SW480 (cell line): ENCODE results near the gene ENPP6.

Experiments
- DNase-seq: peaks from one replicate; pipeline ENCODE4 v3.0.0-alpha.2; 2016; ENCODE audit warnings: low spot score

The ENPP6 gene

DNA sequence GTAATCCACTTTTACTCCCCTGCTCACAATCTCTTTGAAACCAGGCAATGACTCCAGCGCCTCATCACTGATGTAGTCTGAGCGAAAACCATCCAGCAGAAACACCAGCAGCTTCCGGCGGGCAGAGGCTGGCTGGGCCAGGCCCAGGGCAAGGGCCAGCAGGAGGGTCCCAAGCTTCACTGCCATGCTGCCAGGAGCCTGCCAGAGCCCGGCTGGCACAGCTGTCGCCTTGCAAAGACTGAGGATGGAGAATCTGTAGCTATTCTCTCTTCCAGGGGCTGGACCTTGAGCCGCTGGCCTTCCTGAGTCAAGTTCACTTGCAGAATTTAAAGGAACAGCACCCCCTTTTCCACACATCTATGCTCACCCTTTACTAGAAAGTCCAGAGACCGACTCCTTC is at the start of gene ENPP6:
Gene ENPP6 (minus strand): TSS at position 240 of the 400 bp plus-strand sequence. CDS start 54 bp downstream, at position 186.
- DNase-seq, result no peak

DNA sequence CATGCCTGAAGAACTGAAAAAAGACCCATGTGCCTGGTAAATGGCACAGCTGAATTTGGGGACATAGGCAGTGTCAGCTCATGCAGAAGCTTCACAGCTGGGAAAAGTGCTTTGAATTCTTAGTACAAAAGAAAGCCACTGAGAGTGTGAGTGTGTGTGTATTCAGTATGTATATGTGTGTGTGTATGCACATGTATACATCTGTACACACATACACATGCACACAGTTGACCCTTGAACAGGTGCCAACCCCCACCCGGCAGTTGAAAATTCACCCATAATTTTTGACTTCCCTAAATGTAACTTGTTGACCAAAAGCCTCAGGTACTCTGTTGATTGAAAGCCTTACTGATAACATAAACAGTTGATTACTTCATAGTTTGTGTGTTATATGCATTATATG is 49.5 kb upstream of the ENPP6 start:
- DNase-seq, result no peak

DNA sequence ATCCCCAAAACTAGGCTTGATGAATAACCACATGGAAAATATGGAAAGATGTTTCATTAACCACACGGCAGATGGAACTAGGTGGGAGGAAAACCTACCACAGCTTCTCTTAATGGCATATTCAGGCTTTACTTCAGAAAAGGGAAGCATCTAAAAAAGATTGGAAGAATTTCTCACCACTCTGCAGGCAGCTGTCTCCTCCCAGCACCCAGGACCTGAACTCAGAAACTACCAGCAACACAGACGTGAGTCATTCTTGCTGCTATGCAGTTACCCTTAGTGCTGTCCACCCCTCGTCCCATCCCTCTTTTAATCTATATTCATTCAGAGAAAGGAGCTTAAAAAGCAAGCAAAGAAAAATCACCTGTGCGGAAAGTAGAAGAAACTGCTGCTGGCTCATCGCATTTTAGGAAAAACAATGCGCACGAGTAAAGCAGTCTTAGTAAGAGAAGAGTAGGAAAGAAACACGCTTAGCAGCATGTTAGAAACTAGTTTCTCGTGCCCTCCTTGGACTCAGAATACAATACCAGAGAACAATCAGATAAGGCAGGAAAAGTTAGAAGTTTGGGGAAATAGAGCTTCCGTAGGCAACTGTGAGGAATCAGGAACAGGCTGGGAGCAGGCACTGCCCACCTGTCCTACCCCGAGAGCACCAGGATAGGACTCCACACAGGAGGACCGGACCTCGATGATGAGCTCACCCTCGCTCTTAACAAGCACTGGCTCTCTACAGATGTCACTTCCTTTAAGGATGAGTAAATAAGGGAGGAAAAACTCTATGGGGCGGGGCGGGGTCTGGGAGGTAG is 48.1 kb upstream of the ENPP6 start:
- no peak for DNase-seq

DNA sequence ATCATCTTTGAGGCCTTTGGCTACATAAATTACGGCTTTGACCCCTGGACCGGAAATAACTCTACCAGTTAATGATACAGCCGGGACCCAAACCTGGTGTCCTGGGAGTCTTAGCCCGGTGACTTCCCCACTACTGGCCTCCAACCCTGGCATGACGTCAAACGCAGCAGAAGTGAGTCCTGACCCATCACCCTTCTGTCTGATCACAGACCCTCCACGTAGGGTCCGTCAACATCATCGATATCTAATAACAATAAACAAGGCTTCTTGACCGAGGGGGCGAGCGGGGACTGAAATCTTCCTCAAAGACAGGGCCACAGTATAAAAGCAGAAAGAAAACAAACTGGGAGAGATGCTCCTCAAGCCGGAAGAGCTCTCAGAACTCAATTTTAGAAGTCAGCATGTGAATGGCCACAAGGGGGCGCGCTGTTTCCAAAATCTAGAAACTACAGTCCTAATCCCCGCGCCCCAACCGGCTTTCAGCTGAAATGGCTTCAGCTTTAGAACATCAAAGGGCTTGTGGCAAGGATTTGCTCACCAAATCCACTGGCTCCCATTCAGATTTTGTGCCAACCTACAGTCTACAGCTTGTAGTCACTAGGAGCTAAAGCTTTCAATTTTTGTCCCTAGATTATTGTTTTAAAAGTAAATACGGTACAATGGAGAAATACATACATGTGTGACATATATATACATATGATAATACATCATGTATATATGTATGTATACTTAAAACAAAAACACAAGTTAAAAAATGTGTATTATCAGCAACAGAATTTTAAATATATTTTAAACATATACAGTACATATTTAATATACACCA is 46.4 kb upstream of the ENPP6 start:
- peak; percentile 92 for DNase-seq

DNA sequence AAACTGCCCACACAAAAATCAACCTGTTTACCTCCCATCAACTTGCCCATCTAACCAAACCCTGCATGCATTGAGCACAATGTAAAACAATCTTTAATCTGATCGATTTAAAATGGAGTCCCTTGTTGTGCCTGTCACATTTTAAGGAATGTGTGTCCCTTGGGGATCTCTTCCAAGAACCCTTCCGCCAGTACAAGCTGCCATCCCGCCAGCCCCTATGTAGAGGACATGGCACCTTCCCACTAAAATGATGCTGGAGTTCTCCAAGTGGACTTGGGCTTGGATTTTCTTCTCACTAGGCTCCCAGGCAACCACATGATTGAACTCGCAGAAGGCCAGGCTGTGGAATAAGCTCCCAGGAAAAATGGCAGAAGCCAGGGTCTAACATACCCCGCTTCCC is 45.8 kb upstream of the ENPP6 start:
- no peak for DNase-seq

DNA sequence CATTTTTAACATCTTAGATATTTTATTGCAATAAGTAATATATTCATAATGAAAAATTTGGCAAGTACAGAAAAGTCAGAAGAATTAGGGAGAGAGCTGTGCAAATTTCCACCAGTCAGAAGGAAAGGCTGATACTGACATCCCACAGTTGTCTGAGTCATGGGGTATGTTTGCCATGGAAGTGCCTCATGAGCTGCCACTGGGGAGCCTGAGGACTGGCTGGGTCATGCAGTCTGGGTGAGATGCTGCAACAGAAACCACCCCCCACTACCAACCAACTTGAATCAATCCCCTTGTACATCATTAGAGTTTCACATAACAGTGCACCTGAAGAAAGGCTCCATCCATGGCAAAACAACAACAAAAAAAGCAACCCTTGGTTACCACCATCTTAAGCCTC is 45.2 kb upstream of the ENPP6 start:
- no peak for DNase-seq

DNA sequence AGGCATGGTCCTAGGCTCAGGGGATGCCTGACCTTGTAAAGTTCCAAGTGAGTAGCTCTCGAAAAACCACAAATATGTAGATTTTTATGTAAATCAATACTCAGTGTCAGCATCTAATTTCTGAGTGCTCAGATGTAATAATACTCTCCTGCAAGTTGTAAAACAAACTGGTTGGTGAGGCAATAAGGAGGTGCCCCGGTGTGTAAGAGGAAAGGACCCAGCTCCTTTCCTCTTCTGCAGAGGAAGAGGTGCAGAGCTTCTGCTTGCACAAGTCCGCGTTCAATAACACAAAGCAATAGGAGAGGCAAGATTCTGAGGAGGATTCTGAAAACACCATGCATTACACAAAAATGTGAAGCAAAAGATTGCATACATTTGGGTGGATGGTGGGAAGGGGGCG is 43.6 kb upstream of the ENPP6 start:
- DNase-seq, result no peak

DNA sequence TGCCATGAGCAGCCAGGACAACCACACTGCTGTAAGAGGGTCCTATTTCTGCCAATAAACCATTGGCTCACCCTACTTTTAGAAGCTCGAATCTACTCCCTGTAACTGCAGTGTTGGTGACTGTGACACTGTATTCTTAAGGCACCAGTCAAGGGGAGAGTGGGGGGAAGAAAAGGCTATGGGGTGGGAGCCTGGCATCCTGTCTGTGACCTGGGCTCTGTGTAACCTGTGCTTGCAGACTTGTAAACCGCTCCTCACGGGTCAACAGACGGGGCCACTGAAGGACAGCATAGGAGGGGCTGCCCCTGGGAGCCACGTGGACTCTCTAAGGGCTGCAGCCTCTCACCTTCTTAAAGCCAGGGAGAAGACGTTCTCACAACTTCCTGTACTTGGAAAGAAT is 42.2 kb upstream of the ENPP6 start:
- no peak for DNase-seq

DNA sequence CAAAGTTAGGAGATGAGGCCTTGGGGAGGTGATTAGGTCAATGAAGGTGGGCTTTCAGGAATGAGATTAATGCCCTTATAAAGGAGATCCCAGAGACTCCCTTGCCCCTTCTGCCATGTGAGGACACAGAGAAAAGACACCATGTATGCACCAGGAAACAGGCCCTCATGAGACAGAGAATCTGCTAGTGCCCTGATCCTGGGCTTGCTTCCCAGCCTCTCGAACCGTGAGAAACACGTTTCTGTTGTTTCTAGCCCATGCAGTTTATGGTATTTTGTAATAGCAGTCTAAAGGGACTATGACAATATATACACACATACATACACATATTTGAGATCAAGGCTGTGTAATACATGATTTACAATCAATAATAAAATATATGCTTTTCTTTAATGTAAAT is 41.4 kb upstream of the ENPP6 start:
- no peak for DNase-seq

DNA sequence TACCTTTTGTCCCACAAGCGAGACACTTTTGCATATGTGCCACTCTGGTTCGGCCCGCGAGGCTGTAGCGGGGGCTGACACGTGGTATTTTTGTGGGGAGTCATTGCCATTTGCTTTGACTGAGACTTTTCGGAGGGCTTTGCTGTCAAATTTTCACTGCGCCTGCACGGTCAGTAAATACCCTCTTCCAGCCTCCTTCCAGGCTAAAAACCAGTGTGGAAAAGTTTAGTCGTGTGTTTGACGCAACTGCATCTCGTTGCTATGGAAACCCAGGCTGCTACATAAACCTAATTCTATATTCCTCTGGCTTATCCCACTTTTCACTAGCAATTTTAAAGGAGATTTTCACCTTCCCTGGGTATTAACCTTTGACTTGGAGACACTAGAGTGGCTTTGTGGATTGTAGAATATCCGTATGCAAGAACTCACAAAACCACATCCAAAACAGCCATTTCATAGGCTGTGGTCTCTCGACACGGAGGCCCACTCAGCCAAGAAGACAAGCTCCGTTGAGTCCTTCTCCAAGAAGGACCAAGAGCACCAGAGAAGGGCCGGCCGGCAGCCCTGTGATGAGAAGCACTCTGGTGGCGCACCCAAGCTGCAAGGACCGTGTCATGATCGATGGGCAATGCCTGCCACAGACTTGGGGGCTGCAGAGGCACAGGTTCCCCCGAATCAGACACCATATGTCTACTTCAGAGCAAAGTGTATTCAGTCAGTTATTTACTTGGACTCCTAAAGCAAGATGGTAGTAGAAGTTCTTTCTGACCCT is 38.4 kb upstream of the ENPP6 start:
- no peak for DNase-seq

DNA sequence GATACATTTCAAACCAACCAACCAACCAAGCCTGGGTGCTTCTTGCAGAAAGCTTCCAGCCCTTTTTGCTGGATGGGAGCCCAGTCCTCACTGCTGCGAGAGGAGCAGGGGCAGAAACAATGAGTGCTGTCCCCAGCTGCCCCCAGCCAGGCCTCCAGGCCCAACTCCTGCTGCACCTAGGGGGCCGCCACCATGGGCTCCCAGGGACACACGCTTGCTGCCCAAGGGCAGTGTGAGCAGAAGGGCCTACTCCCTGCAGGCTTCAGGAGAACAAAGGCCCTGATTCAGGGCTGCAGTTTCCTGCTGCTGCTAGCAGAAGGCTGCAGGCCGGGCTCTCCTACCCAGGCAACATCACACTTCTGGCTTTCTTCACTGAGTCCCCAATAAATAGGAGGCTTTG is 37.7 kb upstream of the ENPP6 start:
- DNase-seq, result no peak

DNA sequence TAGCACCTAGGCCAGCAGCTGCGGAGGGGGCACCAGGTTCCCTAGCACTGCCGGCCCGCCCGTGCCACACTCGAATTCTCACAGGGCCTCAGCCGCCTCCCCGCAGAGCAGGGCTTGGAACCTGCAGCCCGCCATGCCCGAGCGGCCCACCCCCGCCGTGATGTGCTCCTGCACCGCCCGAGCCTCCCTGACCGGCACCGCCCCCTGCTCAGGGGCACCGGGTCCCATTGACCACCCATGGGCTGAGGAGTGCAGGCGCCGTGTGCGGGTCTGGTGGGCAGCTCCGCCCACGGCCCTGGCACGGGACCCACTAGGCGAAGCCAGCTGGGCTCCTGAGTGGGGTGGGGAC is 35.4 kb upstream of the ENPP6 start:
- DNase-seq, result no peak

DNA sequence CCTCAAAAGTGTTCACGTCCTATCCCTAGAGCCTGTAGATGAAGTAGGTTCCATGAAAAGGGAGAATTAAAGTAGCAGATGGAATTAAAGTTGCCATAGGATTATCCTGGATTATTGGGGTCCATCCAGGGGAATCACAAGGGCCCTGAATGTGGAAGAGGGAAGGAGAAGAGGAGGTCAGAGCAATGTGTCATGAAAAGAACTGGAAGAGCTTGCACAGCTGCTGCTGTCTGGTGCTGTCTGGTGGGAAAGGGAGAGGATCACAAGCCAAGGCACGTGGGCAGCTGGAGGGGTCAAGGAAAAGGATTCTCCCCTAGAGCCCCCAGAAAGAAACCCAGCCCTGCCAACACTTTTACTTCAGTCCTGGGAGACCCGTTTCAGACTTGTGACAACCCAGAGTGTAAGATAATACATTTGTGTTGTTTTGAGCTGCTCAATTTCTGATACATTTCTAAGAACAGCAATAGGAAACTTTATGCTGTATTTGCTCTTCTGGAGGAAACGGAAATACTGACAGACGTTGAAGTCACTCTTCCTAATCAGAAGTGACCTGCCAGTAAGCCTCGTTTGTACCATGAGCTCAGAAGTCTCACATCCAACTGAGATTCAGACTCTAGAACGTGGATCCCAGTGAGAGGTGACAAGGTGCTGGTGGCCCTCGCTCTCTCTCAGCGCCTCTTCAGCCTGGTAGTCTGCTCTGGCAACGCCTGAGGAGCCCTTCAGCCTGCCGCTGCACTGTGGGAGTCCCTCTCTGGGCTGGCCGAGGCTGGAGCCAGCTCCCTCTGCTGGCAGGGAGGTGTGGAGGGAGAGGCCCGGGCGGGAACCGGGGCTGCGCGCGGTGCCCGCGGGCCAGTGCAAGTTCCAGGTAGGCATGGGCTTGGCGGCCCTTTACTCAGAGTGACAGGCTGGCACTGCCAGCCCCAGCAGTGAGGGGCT is 34.7 kb upstream of the ENPP6 start:
- DNase-seq, result no peak

DNA sequence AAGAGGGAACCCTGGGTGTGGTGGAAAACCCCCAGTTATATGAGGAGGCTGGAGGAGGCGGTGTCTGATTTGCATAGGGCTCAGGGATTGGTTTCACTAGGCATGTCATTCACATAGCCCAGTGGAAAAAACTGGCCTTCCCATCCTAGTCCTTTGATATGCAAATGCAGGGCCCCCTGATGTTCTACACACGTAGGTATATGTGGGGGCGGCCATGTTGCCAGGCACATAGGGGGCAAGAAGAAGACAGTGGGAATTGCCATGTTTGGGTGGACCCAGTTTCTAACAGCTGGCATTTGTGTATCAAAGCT is 34.0 kb upstream of the ENPP6 start:
- DNase-seq, result no peak

DNA sequence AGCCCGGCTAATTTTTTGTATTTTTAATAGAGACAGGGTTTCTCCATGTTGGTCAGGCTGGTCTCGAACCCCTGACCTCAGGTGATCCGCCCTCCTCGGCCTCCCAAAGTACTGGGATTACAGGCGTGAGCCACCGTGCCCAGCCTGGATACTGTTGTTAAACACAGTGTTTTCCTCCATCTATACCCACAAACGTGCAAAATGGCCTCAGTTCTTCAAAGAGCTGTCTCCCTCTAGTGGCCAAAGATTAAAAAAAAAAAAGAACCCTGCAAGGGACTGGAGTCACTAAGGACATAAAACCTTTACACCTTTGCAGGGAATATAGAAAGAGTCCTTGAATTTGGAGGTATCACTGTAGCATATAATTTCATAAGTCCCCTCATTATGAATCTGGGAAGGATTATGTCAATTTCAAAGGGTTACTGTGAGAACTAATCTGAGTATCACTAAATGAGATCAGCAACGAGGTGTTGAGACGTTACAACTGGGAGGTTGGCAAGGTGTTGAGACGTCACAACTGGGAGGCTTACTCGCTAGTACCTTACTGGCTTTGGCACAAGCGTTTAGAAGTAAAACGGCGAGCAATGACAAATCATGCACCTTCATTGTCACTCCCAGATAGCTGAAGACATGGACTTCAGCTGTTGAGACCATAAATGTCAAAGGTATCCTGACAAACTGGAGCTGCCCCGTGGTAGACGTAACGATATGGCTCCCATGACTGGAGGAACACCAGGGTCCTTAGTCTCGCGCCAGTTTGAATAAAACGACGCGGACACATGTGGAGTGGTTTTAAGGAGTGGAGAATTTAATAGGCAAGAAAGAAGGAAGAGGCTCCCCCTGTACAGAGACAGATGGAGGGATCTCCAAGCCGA is 33.4 kb upstream of the ENPP6 start:
- peak; percentile 59 for DNase-seq

DNA sequence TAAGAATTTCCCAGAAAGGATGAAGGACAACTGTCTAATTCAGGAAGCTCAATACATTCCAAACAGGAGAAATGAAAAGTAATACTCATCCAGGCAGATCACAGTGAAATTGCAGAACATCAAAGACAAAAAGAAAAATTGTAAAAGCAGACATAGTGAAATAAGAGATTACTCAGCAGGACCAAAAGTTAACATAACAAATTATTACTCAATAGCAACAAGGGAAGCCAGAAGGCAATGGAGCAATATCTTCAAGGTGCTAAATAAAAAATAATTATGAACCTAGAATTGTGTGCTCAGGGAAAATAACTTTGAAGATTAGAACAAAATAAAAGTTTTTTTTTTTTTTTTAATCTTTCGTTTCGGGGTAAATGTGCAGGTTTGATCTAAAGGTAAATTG is 30.5 kb upstream of the ENPP6 start:
- DNase-seq, result no peak

DNA sequence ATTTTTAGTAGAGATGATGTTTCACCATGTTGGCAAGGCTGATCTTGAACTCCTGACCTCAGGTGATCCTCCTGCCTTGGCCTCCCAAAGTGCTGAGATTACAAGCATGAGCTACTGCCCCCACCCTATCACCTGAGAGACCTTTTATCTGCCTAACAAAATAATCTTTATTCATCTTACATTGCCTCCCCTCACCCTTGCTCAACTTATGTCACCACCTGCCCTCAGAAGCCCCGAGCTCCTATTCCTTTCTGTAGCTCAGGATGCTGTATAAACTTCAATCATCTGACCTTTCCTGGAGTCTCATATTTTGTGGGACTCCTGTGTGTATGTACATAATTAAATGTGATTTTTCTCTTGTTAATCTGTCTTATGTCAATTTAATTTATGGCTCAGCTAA is 29.7 kb upstream of the ENPP6 start:
- no peak for DNase-seq

DNA sequence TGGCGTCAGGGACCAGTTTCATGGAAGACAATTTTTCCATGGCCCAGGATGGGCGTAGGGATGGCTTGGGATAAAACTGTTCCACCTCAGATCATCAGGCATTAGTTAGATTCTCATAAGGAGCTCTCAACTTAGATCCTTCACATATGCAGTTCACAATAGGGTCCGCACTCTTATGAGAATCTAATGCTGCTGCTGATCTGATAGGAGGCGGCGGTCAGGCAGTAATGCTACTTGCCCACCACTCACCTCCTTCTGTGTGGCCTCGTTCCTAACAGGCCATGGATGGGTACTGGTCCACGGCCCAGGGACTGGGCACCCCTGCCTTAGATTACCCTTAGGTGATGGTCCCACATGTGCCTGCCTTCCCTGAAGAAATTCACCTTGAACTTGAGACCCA is 28.8 kb upstream of the ENPP6 start:
- DNase-seq, result no peak

DNA sequence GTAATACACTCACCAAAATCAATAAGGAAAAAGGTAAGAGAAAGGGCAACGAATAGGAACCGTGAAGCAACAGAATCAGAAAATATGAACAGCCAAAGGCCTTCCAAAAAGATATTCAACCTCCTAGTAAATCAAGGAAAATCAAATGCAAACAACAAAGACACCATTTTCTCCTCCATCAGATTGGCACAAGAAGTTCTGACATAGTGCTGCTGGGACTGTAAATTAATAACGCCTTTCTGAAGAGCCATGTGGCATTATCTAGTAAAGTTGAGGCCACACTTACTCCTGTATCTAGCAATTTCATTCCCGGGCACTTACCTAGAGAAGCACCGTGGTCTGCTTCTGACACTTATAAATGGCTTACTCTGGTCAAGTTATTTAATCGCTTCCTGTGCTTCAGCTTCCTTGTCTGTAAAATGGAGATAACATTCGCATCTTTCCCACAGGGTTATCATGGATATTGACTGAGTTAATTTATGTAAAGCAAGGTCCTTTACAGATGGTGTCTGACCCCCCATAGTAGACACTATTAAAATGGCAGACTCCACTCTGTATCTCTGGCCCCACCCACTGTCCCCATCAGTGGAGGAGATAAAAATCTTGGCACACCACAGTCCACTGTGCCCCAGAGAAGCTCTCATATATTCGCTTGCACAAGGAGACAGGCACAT is 20.5 kb upstream of the ENPP6 start:
- DNase-seq, result no peak

DNA sequence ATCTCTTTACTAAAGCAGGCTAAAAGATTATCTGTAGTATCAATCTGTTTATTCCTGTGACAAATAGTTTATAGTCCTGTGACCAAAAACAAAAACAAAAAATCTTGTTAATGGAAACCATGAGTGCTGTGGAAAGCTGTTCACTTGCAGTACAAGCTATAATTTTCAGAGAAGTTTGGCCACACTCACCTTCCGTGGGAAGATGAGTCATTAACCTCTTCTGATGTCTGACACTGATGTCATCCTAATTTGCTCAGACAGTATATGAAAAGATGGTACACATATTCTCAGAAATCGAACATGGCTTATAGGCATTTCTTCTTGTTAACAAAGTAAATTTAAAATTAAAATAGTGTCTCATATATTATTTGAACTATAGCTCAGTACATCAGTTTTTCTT is 19.9 kb upstream of the ENPP6 start:
- DNase-seq, result peak; percentile 58
